Measurements from ENCODE around the gene CDH13.

CDH13 gene

GRCh38 chr16:82843606-82844271 is 217.0 kb downstream of the CDH13 start:
- TF ChIP-seq GATA3 (IDR thresholded peaks at IDR 0.05; ENCODE audit: low read depth, low read length) (no peak), GATA2 (IDR thresholded peaks at IDR 0.05; ENCODE audit: low read depth, low read length) (no peak)

- TF ChIP-seq GATA2 (IDR thresholded peaks at IDR 0.05; ENCODE audit: low read depth, low read length) (no peak), GATA3 (IDR thresholded peaks at IDR 0.05; ENCODE audit: low read depth, low read length) (no peak)
Measured at GRCh38 chr16:82845116-82845515, 218.3 kb downstream of the CDH13 start.

GRCh38 chr16:82846806-82847205 is 220.0 kb downstream of the CDH13 start:
- TF ChIP-seq GATA3 (IDR thresholded peaks at IDR 0.05; ENCODE audit: low read depth, low read length) (no peak), GATA2 (IDR thresholded peaks at IDR 0.05; ENCODE audit: low read depth, low read length) (no peak)

GRCh38 chr16:82848013-82848412 is 221.2 kb downstream of the CDH13 start:
- no peak for TF ChIP-seq GATA2 (IDR thresholded peaks at IDR 0.05; ENCODE audit: low read depth, low read length)
- no peak for TF ChIP-seq GATA3 (IDR thresholded peaks at IDR 0.05; ENCODE audit: low read depth, low read length)

- TF ChIP-seq GATA3 (IDR thresholded peaks at IDR 0.05; ENCODE audit: low read depth, low read length): no peak
- no peak for TF ChIP-seq GATA2 (IDR thresholded peaks at IDR 0.05; ENCODE audit: low read depth, low read length)
Measured at GRCh38 chr16:82852388-82853008, 225.7 kb downstream of the CDH13 start.

- TF ChIP-seq GATA3 (IDR thresholded peaks at IDR 0.05; ENCODE audit: low read depth, low read length) (no peak), GATA2 (IDR thresholded peaks at IDR 0.05; ENCODE audit: low read depth, low read length) (no peak)
Measured at GRCh38 chr16:82855471-82855870, 228.7 kb downstream of the CDH13 start.

GRCh38 chr16:82857693-82858365 is 231.1 kb downstream of the CDH13 start:
- TF ChIP-seq GATA3 (IDR thresholded peaks at IDR 0.05; ENCODE audit: low read depth, low read length) (no peak), GATA2 (IDR thresholded peaks at IDR 0.05; ENCODE audit: low read depth, low read length) (no peak)

GRCh38 chr16:82859662-82860061 is 232.9 kb downstream of the CDH13 start:
- TF ChIP-seq GATA3 (IDR thresholded peaks at IDR 0.05; ENCODE audit: low read depth, low read length) (no peak), GATA2 (IDR thresholded peaks at IDR 0.05; ENCODE audit: low read depth, low read length) (no peak)

GRCh38 chr16:82860071-82860470 is 233.3 kb downstream of the CDH13 start:
- TF ChIP-seq GATA2 (IDR thresholded peaks at IDR 0.05; ENCODE audit: low read depth, low read length) (no peak), GATA3 (IDR thresholded peaks at IDR 0.05; ENCODE audit: low read depth, low read length) (no peak)

- TF ChIP-seq GATA2 (IDR thresholded peaks at IDR 0.05; ENCODE audit: low read depth, low read length): no peak
- TF ChIP-seq GATA3 (IDR thresholded peaks at IDR 0.05; ENCODE audit: low read depth, low read length): no peak
Measured at GRCh38 chr16:82862057-82862456, 235.3 kb downstream of the CDH13 start.

GRCh38 chr16:82864332-82865040 is 237.7 kb downstream of the CDH13 start:
- no peak for TF ChIP-seq GATA2 (IDR thresholded peaks at IDR 0.05; ENCODE audit: low read depth, low read length)
- no peak for TF ChIP-seq GATA3 (IDR thresholded peaks at IDR 0.05; ENCODE audit: low read depth, low read length)

- no peak for TF ChIP-seq GATA2 (IDR thresholded peaks at IDR 0.05; ENCODE audit: low read depth, low read length)
- no peak for TF ChIP-seq GATA3 (IDR thresholded peaks at IDR 0.05; ENCODE audit: low read depth, low read length)
Measured at GRCh38 chr16:82865412-82865811, 238.6 kb downstream of the CDH13 start.

- TF ChIP-seq GATA3 (IDR thresholded peaks at IDR 0.05; ENCODE audit: low read depth, low read length) (no peak), GATA2 (IDR thresholded peaks at IDR 0.05; ENCODE audit: low read depth, low read length) (no peak)
Measured at GRCh38 chr16:82867485-82867884, 240.7 kb downstream of the CDH13 start.

- TF ChIP-seq GATA3 (IDR thresholded peaks at IDR 0.05; ENCODE audit: low read depth, low read length) (no peak), GATA2 (IDR thresholded peaks at IDR 0.05; ENCODE audit: low read depth, low read length) (no peak)
Measured at GRCh38 chr16:82874271-82874670, 247.5 kb downstream of the CDH13 start.

Measured in SH-SY5Y (cell line).